B cell (primary cell): ENCODE data around the gene CAMK2D. TPM values are rescaled to one million over a fixed set of nuclear protein-coding genes. Genes with fewer than 3 reads are reported as not detected.
A peak's percentile ranks its signal among the peaks of the same experiment; 100 is the strongest.

ENCODE experiments used
- ATAC-seq: fragments of 200-7000 bp; cut with Tn5 transposase; one replicate; pipeline ENCODE4 v1.10.0; 2021; ENCODE audit warnings: low read depth, mild to moderate bottlenecking, moderate number of reproducible peaks, moderate library complexity
- CTCF ChIA-PET: fragments of 350-600 bp; sonication (Branson Sonifier 250); formaldehyde crosslinking; loops from one replicate; lab custom pipeline; 2021; ENCODE audit warnings: antibody characterized with exemption, inconsistent platforms; lab: Charles Lee
- POLR2A ChIA-PET: fragments of 350-600 bp; sonication (Branson Sonifier 250); formaldehyde crosslinking; loops from one replicate; lab custom pipeline; 2021; ENCODE audit warnings: antibody characterized with exemption; lab: Charles Lee
- DNase-seq: peaks from one replicate; pipeline ENCODE4 v3.0.0; 2013
- H2AFZ ChIP-seq: 2 replicates; pipeline ENCODE4 v1.6.1; 2012; ENCODE audit warnings: mild to moderate bottlenecking, low read depth, low read length; ENCODE audit not compliant: insufficient read depth, poor library complexity, severe bottlenecking
- H3K27ac ChIP-seq, 2 donors: 1 replicate in 1 of 2; 2 replicates in 1 of 2; pipeline ENCODE4 v1.5.1; 2012 to 2013; ENCODE audit warnings: low read length in 2 of 2, mild to moderate bottlenecking in 2 of 2, moderate library complexity in 1 of 2
- H3K27me3 ChIP-seq, 4 experiments: fragments of 200-600 bp in 1 of 4; sonication (generic) in 1 of 4; replicated peaks in 1 of 4; 1 replicate in 2 of 4; 2 replicates in 2 of 4; pipeline versions ENCODE4 v1.6.1 to v1.7.0; 2013 to 2016; ENCODE audit warnings: low read length in 3 of 4, mild to moderate bottlenecking in 2 of 4, mixed read lengths in 1 of 4, moderate library complexity in 1 of 4; ENCODE audit not compliant: insufficient read depth in 4 of 4, control insufficient read depth in 3 of 4; ENCODE audit errors: control extremely low read depth in 1 of 4
- H3K36me3 ChIP-seq, 2 experiments: replicated peaks in 1 of 2; 1 replicate in 1 of 2; 2 replicates in 1 of 2; pipeline versions ENCODE4 v1.6.1 to v1.7.1; 2013; ENCODE audit warnings: low read length in 1 of 2; ENCODE audit not compliant: insufficient read depth in 2 of 2, control insufficient read depth in 1 of 2; ENCODE audit errors: control extremely low read depth in 1 of 2, extremely low read depth in 1 of 2
- H3K4me1 ChIP-seq, 2 donors: fragments of 200-600 bp in 1 of 2; sonication (generic) in 1 of 2; 1 replicate in 1 of 2; 2 replicates in 1 of 2; pipeline versions ENCODE4 v1.5.1 to v1.6.1; 2013 to 2017; ENCODE audit warnings: low read length in 2 of 2; ENCODE audit not compliant: control insufficient read depth in 2 of 2, insufficient read depth in 2 of 2
- H3K4me2 ChIP-seq: replicated peaks from 2 replicates; pipeline ENCODE3; 2012; ENCODE audit warnings: mild to moderate bottlenecking, low read depth, low read length; ENCODE audit not compliant: poor library complexity, severe bottlenecking
- H3K4me3 ChIP-seq, 5 experiments: fragments of 200-600 bp in 1 of 5; sonication (generic) in 1 of 5; 1 replicate in 3 of 5; 2 replicates in 2 of 5; pipeline versions ENCODE4 v1.5.1 to v1.7.0; 2011 to 2016; ENCODE audit warnings: low read length in 4 of 5, mild to moderate bottlenecking in 4 of 5, low read depth in 2 of 5, control low read depth in 1 of 5, moderate library complexity in 1 of 5; ENCODE audit not compliant: insufficient read depth in 1 of 5; ENCODE audit errors: control extremely low read depth in 1 of 5, extremely low read depth in 1 of 5
- H3K79me2 ChIP-seq: fragments of 200-600 bp; sonication (generic); one replicate; pipeline ENCODE4 v1.6.0; 2016; ENCODE audit warnings: low read length; ENCODE audit not compliant: control insufficient read depth, insufficient read depth
- H3K9ac ChIP-seq: fragments of 200-600 bp; sonication (generic); 2 replicates; pipeline ENCODE4 v1.6.1; 2017; ENCODE audit warnings: mild to moderate bottlenecking, low read length, moderate library complexity
- H3K9me3 ChIP-seq, 3 donors: one replicate each; pipeline versions ENCODE4 v1.6.1 to v1.7.1; 2013; ENCODE audit warnings: low read length in 2 of 3; ENCODE audit not compliant: control insufficient read depth in 2 of 3, insufficient read depth in 1 of 3; ENCODE audit errors: control extremely low read depth in 1 of 3
- H4K20me1 ChIP-seq: 2 replicates; pipeline ENCODE4 v1.6.0; 2012; ENCODE audit warnings: mild to moderate bottlenecking, low read length; ENCODE audit not compliant: insufficient read depth, control insufficient read depth, poor library complexity, severe bottlenecking
- H3K27ac Mint-ChIP-seq: one replicate; pipeline ENCODE4 v1.8.0; 2021; ENCODE audit warnings: mixed read lengths
- H3K27me3 Mint-ChIP-seq: one replicate; pipeline ENCODE4 v1.8.0; 2021; ENCODE audit warnings: mixed read lengths
- H3K4me1 Mint-ChIP-seq: one replicate; pipeline ENCODE4 v1.8.0; 2021; ENCODE audit warnings: mixed read lengths
- H3K4me3 Mint-ChIP-seq: one replicate; pipeline ENCODE4 v1.8.0; 2021; ENCODE audit warnings: mixed read lengths
- H3K9me3 Mint-ChIP-seq: one replicate; pipeline ENCODE4 v1.8.0; 2022; ENCODE audit warnings: mixed read lengths; ENCODE audit not compliant: insufficient read depth
- CTCF ChIP-seq: fragments of 200-600 bp; IDR thresholded peaks from one replicate; pipeline ENCODE4 v1.8.0; 2022; ENCODE audit warnings: antibody characterized with exemption, mild to moderate bottlenecking
- EZH2 ChIP-seq: IDR thresholded peaks from 2 replicates; pipeline ENCODE4 v1.6.1; 2012; ENCODE audit warnings: borderline replicate concordance, low read depth, mild to moderate bottlenecking, moderate library complexity, low read length; ENCODE audit not compliant: insufficient read depth, poor library complexity, severe bottlenecking
- WGBS: methylation state at CpG from one replicate; pipeline ENCODE4 v1.1.5; 2013; ENCODE audit warnings: missing lambda C conversion rate; ENCODE audit not compliant: insufficient coverage; 5-methylcytosine and 5-hydroxymethylcytosine counted together
- intact Hi-C: fragments of 100-400 bp; cut with micrococcal nuclease; formaldehyde crosslinking; loops from one replicate; pipeline ENCODE4 v1.10.0; 2022
- polyA plus RNA-seq: library from polyadenylated mRNA; depleted of rRNA; stranded (reverse); fragments of >200 nt; gene quantifications from 2 replicates; pipeline ENCODE4 v1.2.3, GENCODE V29; 2012
- total RNA-seq, 2 donors: library from RNA; stranded (reverse); fragments of 120-200 nt in 1 of 2; gene quantifications; 1 replicate in 1 of 2; 2 replicates in 1 of 2; pipeline versions ENCODE4 v1.2.3 to v1.2.4, GENCODE V29; 2013 to 2022

CAMK2D gene
- total and polyA plus RNA-seq, 2 donors (not counting 1 experiment from before 2014, with no cell fraction given): 26.3 to 57.0 TPM

GRCh38 chr4:113636438-113636818 lies 125.1 kb downstream of the CAMK2D start:
- peak; percentile 52 for TF ChIP-seq CTCF
- TF ChIP-seq EZH2: no peak
- DNase-seq: peak; percentile 75
- Histone ChIP-seq H3K4me3 (peak overlapping the region in 3 of 5 experiments; percentile 10 to 18 (median 12)), H3K27ac (peak overlapping the region; percentile 71 to 76), H3K79me2 (peaks cover 67% of the 10 kb centered on the region), H4K20me1 (peaks cover 6% of the 10 kb centered on the region), H2AFZ (peak overlapping the region; percentile 31), H3K9ac (peak overlapping the region; percentile 16), H3K4me2 (peak overlapping the region; percentile 57), H3K4me1 (peaks cover 56 to 71% of the 10 kb centered on the region in 2 donors), H3K9me3 (peaks cover 0 to 7% (median 6%) of the 10 kb centered on the region in 3 donors), H3K27me3 (no peaks in the 10 kb centered on the region), H3K36me3 (peaks cover 4 to 6% of the 10 kb centered on the region in 2 experiments)
- peak overlapping the region; percentile 86 for H3K27ac Mint-ChIP-seq
- peak; percentile 66 for ATAC-seq
- 44% methylated on average over 2 of the region's 3 CpGs for WGBS
- no peaks in the 10 kb centered on the region for H3K9me3 Mint-ChIP-seq
- POLR2A ChIA-PET: interaction anchor here (0.8 to 1.3 kb wide), 2 partner anchors 17 to 124 kb away, joined by 4 read pairs; no protein-coding TSS in a partner anchor
- H3K4me3 Mint-ChIP-seq: peak overlapping the region; percentile 64
- CTCF ChIA-PET: interaction anchor here (0.7 to 3.0 kb wide), 24 partner anchors 9 to 255 kb away, joined by 3 to 24 read pairs (median 4); partner anchors contain the start of gene CAMK2D
- no peaks in the 10 kb centered on the region for H3K27me3 Mint-ChIP-seq
- intact Hi-C loops: loop anchor here (1.0 to 5.0 kb wide), 6 partner anchors 18 to 271 kb away; no protein-coding TSS in a partner anchor
- peaks cover 70% of the 10 kb centered on the region for H3K4me1 Mint-ChIP-seq

GRCh38 chr4:113635739-113636437 lies 125.7 kb downstream of the CAMK2D start:
- POLR2A ChIA-PET: interaction anchor here (1.3 kb wide), 1 partner anchor 125 kb away, joined by 4 read pairs; no protein-coding TSS in a partner anchor
- H3K36me3 ChIP-seq: peaks cover 4 to 7% of the 10 kb centered on the region in 2 experiments
- peaks cover 54 to 68% of the 10 kb centered on the region in 2 donors for H3K4me1 ChIP-seq
- no peak for DNase-seq
- H3K79me2 ChIP-seq: peaks cover 73% of the 10 kb centered on the region
- no peaks in the 10 kb centered on the region for H3K27me3 ChIP-seq
- TF ChIP-seq CTCF: no peak
- TF ChIP-seq EZH2: no peak
- peak overlapping the region; percentile 16 for H3K9ac ChIP-seq
- H2AFZ ChIP-seq: peak overlapping the region; percentile 21
- no peaks in the 10 kb centered on the region for H3K9me3 Mint-ChIP-seq
- H3K4me3 ChIP-seq: peak overlapping the region in 1 of 5 experiments; percentile 12
- peaks cover 0 to 7% (median 6%) of the 10 kb centered on the region in 3 donors for H3K9me3 ChIP-seq
- peaks cover 6% of the 10 kb centered on the region for H4K20me1 ChIP-seq
- ATAC-seq: no peak
- peak overlapping the region; percentile 71 to 76 for H3K27ac ChIP-seq
- CTCF ChIA-PET: interaction anchor here (0.8 to 3.0 kb wide), 22 partner anchors 8 to 255 kb away, joined by 3 to 24 read pairs (median 4); partner anchors contain the start of gene CAMK2D
- intact Hi-C loops: loop anchor here (1.0 to 5.0 kb wide), 6 partner anchors 17 to 271 kb away; no protein-coding TSS in a partner anchor
- H3K4me2 ChIP-seq: peak overlapping the region; percentile 57
- peak overlapping the region; percentile 86 for H3K27ac Mint-ChIP-seq
- H3K4me3 Mint-ChIP-seq: peak overlapping the region; percentile 64
- no peaks in the 10 kb centered on the region for H3K27me3 Mint-ChIP-seq
- peaks cover 70% of the 10 kb centered on the region for H3K4me1 Mint-ChIP-seq
- 73% methylated on average over 3 of the region's 3 CpGs for WGBS
